SK-N-SH treated with all-trans-retinoic acid at 6 μM for 48 hours (cell line): ENCODE measurements around the gene CCDC170.

Experiments used
- ATAC-seq: fragments of 200-7000 bp; cut with Tn5 transposase; 3 replicates; pipeline ENCODE4 v1.9.1; 2020; ENCODE audit warnings: mild to moderate bottlenecking, moderate library complexity
- ARNTL ChIP-seq: fragments of 450-650 bp; formaldehyde crosslinking; IDR thresholded peaks from 2 replicates; pipeline ENCODE4 v1.5.0; 2020; ENCODE audit warnings: low read depth, mild to moderate bottlenecking, moderate library complexity, borderline replicate concordance
- BACH2 ChIP-seq: fragments of 250-450 bp; sonication (Bioruptor Pico); IDR thresholded peaks from 2 replicates; pipeline ENCODE4 v1.9.0; 2021; ENCODE audit warnings: mild to moderate bottlenecking, borderline replicate concordance
- CSDC2 ChIP-seq: fragments of 250-450 bp; sonication (Bioruptor Pico); IDR thresholded peaks from 2 replicates; pipeline ENCODE4 v1.5.0; 2020; ENCODE audit warnings: mild to moderate bottlenecking, moderate library complexity
- ESRRG ChIP-seq: fragments of 250-450 bp; sonication (Bioruptor Pico); IDR thresholded peaks from 2 replicates; pipeline ENCODE4 v1.6.1; 2021; ENCODE audit warnings: mild to moderate bottlenecking
- GLIS3 ChIP-seq: fragments of 250-450 bp; sonication (Bioruptor Pico); IDR thresholded peaks from 2 replicates; pipeline ENCODE4 v1.5.0; 2020; ENCODE audit warnings: mild to moderate bottlenecking, moderate library complexity
- ISL1 ChIP-seq: fragments of 250-450 bp; sonication (Bioruptor Pico); IDR thresholded peaks from 2 replicates; pipeline ENCODE4 v2.1.2; 2022; ENCODE audit warnings: mild to moderate bottlenecking, moderate library complexity
- PPARA ChIP-seq: fragments of 250-450 bp; sonication (Bioruptor Pico); IDR thresholded peaks from 2 replicates; pipeline ENCODE4 v1.5.0; 2020; ENCODE audit warnings: mild to moderate bottlenecking, borderline replicate concordance
- RARB ChIP-seq: fragments of 250-450 bp; sonication (Bioruptor Pico); IDR thresholded peaks from 2 replicates; pipeline ENCODE4 v1.8.0; 2021; ENCODE audit warnings: mild to moderate bottlenecking, moderate library complexity
- SNAI2 ChIP-seq: fragments of 250-450 bp; sonication (Bioruptor Pico); IDR thresholded peaks from 2 replicates; pipeline ENCODE4 v1.5.0; 2020; ENCODE audit warnings: mild to moderate bottlenecking, moderate library complexity
- TCF4 ChIP-seq: fragments of 250-450 bp; sonication (Bioruptor Pico); IDR thresholded peaks from 2 replicates; pipeline ENCODE4 v1.8.0; 2021; ENCODE audit warnings: mild to moderate bottlenecking, moderate library complexity, borderline replicate concordance
- TOX ChIP-seq: fragments of 250-450 bp; sonication (Bioruptor Pico); IDR thresholded peaks from 2 replicates; pipeline ENCODE4 v1.8.0; 2021; ENCODE audit warnings: mild to moderate bottlenecking, moderate library complexity, borderline replicate concordance
- ZC3H10 ChIP-seq: fragments of 250-450 bp; sonication (Bioruptor Pico); IDR thresholded peaks from 2 replicates; pipeline ENCODE4 v1.5.1; 2021; ENCODE audit warnings: mild to moderate bottlenecking, moderate library complexity
- ZFP3 ChIP-seq: fragments of 250-450 bp; sonication (Bioruptor Pico); IDR thresholded peaks from 2 replicates; pipeline ENCODE4 v1.5.0; 2020; ENCODE audit warnings: mild to moderate bottlenecking, moderate library complexity
- ZFP30 ChIP-seq: fragments of 450-650 bp; formaldehyde crosslinking; IDR thresholded peaks from 2 replicates; pipeline ENCODE4 v1.5.0; 2022; ENCODE audit warnings: mild to moderate bottlenecking, moderate library complexity
- ZNF565 ChIP-seq: fragments of 450-650 bp; formaldehyde crosslinking; conservative IDR thresholded peaks from 2 replicates; pipeline ENCODE4 v1.5.0; 2020; ENCODE audit warnings: low read depth, mild to moderate bottlenecking, moderate library complexity
- ZNF70 ChIP-seq: fragments of 450-650 bp; formaldehyde crosslinking; IDR thresholded peaks from 2 replicates; pipeline ENCODE4 v1.5.0; 2020; ENCODE audit warnings: mild to moderate bottlenecking, moderate library complexity
- ZNF8 ChIP-seq: fragments of 450-650 bp; formaldehyde crosslinking; IDR thresholded peaks from 2 replicates; pipeline ENCODE4 v1.5.0; 2020; ENCODE audit warnings: mild to moderate bottlenecking, moderate library complexity
- TF ChIP-seq, protein P1 (sequence below): fragments of 250-450 bp; sonication (Bioruptor Pico); IDR thresholded peaks from 2 replicates; pipeline ENCODE4 v1.5.1; 2020; ENCODE audit warnings: low read depth, mild to moderate bottlenecking, moderate library complexity
- TF ChIP-seq, protein P2 (sequence below): fragments of 250-450 bp; sonication (Bioruptor Pico); IDR thresholded peaks from 2 replicates; pipeline ENCODE4 v1.5.0; 2020; ENCODE audit warnings: mild to moderate bottlenecking, moderate library complexity
- TF ChIP-seq, protein P3 (sequence below): fragments of 250-450 bp; sonication (Bioruptor Pico); IDR thresholded peaks from 2 replicates; pipeline ENCODE4 v1.5.1; 2021; ENCODE audit warnings: mild to moderate bottlenecking, moderate library complexity
- TF ChIP-seq, protein P4 (sequence below): fragments of 250-450 bp; sonication (Bioruptor Pico); IDR thresholded peaks from 2 replicates; pipeline ENCODE4 v1.8.0; 2020; ENCODE audit warnings: mild to moderate bottlenecking, moderate library complexity, borderline replicate concordance
- TF ChIP-seq, protein P5 (sequence below): fragments of 250-450 bp; sonication (Bioruptor Pico); IDR thresholded peaks from 2 replicates; pipeline ENCODE4 v1.8.0; 2021; ENCODE audit warnings: low read depth, mild to moderate bottlenecking, moderate library complexity, borderline replicate concordance

The CCDC170 gene

DNA sequence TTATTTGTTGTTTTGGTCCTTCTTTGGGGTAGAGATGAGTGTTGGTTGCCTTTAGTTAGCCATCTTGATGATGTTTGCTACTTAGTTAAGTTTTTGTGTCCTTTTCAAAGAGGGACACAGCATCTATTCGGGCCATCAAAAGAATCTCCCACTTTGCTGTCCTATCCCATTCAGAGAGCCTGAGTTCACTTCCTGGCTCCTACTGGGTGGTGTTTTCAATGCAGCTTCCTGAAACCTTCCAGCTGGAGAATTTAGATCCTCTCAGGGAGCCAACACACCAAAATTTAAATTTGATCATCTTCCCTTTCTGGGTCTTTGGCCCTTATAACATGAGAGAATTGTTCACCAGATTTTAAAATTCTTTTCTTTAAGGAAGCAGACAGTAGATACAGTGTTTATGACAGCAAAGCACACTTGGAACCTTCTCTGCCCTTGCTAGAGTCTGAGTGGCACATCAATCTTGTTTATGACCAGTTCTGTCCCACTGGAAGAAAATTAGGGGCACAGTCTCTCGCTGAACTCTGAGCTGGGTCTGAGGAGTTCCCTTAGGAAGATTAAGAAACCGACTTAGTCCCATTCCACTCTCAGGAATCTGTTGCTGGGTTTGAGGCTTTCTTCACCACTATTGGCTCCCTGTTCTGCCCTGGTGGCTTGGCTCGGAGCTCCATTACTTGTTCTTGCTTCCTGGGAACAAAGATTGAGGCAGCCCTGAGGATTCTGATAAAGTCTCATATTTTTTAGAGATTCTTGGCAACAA, 115.5 kb downstream of the CCDC170 start:
- ATAC-seq: no peak
- TF ChIP-seq, protein P1, sequence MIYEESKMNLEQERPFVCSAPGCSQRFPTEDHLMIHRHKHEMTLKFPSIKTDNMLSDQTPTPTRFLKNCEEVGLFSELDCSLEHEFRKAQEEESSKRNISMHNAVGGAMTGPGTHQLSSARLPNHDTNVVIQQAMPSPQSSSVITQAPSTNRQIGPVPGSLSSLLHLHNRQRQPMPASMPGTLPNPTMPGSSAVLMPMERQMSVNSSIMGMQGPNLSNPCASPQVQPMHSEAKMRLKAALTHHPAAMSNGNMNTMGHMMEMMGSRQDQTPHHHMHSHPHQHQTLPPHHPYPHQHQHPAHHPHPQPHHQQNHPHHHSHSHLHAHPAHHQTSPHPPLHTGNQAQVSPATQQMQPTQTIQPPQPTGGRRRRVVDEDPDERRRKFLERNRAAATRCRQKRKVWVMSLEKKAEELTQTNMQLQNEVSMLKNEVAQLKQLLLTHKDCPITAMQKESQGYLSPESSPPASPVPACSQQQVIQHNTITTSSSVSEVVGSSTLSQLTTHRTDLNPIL (CRISPR knock-in tag): no peak
- TF ChIP-seq BACH2 (CRISPR knock-in tag): no peak
- TF ChIP-seq RARB (CRISPR knock-in tag): no peak
- no peak for TF ChIP-seq ZFP30 (CRISPR knock-in tag)
- TF ChIP-seq, protein P2, sequence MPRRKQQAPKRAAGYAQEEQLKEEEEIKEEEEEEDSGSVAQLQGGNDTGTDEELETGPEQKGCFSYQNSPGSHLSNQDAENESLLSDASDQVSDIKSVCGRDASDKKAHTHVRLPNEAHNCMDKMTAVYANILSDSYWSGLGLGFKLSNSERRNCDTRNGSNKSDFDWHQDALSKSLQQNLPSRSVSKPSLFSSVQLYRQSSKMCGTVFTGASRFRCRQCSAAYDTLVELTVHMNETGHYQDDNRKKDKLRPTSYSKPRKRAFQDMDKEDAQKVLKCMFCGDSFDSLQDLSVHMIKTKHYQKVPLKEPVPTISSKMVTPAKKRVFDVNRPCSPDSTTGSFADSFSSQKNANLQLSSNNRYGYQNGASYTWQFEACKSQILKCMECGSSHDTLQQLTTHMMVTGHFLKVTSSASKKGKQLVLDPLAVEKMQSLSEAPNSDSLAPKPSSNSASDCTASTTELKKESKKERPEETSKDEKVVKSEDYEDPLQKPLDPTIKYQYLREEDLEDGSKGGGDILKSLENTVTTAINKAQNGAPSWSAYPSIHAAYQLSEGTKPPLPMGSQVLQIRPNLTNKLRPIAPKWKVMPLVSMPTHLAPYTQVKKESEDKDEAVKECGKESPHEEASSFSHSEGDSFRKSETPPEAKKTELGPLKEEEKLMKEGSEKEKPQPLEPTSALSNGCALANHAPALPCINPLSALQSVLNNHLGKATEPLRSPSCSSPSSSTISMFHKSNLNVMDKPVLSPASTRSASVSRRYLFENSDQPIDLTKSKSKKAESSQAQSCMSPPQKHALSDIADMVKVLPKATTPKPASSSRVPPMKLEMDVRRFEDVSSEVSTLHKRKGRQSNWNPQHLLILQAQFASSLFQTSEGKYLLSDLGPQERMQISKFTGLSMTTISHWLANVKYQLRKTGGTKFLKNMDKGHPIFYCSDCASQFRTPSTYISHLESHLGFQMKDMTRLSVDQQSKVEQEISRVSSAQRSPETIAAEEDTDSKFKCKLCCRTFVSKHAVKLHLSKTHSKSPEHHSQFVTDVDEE: no peak
- TF ChIP-seq ZNF70: no peak
- TF ChIP-seq SNAI2: no peak
- no peak for TF ChIP-seq TCF4 (CRISPR knock-in tag)
- TF ChIP-seq, protein P3, sequence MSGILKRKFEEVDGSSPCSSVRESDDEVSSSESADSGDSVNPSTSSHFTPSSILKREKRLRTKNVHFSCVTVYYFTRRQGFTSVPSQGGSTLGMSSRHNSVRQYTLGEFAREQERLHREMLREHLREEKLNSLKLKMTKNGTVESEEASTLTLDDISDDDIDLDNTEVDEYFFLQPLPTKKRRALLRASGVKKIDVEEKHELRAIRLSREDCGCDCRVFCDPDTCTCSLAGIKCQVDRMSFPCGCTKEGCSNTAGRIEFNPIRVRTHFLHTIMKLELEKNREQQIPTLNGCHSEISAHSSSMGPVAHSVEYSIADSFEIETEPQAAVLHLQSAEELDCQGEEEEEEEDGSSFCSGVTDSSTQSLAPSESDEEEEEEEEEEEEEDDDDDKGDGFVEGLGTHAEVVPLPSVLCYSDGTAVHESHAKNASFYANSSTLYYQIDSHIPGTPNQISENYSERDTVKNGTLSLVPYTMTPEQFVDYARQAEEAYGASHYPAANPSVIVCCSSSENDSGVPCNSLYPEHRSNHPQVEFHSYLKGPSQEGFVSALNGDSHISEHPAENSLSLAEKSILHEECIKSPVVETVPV (CRISPR knock-in tag): no peak
- TF ChIP-seq ARNTL (CRISPR knock-in tag): no peak
- no peak for TF ChIP-seq GLIS3 (CRISPR knock-in tag)
- TF ChIP-seq ZC3H10 (CRISPR knock-in tag): no peak
- TF ChIP-seq, protein P4, sequence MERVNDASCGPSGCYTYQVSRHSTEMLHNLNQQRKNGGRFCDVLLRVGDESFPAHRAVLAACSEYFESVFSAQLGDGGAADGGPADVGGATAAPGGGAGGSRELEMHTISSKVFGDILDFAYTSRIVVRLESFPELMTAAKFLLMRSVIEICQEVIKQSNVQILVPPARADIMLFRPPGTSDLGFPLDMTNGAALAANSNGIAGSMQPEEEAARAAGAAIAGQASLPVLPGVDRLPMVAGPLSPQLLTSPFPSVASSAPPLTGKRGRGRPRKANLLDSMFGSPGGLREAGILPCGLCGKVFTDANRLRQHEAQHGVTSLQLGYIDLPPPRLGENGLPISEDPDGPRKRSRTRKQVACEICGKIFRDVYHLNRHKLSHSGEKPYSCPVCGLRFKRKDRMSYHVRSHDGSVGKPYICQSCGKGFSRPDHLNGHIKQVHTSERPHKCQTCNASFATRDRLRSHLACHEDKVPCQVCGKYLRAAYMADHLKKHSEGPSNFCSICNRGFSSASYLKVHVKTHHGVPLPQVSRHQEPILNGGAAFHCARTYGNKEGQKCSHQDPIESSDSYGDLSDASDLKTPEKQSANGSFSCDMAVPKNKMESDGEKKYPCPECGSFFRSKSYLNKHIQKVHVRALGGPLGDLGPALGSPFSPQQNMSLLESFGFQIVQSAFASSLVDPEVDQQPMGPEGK (CRISPR knock-in tag): no peak
- no peak for TF ChIP-seq TOX
- TF ChIP-seq, all 23 proteins: peak for 0

DNA sequence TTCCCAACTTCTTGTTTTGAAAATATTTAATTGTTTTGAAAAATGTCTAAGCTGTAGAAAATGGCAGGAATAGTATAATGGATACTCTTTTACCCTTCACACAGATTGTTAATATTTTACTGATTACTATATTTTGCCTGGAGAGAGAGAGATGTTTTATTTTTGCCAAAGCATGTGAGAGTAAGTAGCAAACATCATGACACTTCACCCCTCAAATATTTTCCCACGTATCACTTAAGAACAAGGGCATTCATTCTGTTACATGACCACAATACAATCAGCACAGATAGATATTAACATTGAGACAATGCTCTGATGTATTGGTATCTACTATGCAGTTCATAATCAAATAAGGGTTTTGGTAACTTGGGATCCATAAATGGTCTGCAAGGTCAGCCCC, 116.5 kb downstream of the CCDC170 start:
- ATAC-seq: no peak

More for the DNA sequence above, 116.5 kb downstream of the CCDC170 start:
- no peak for TF ChIP-seq ISL1 (CRISPR knock-in tag)
- no peak for TF ChIP-seq ZNF8 (CRISPR knock-in tag)
- TF ChIP-seq, protein P2: no peak
- TF ChIP-seq ZFP3: no peak
- TF ChIP-seq, protein P5, sequence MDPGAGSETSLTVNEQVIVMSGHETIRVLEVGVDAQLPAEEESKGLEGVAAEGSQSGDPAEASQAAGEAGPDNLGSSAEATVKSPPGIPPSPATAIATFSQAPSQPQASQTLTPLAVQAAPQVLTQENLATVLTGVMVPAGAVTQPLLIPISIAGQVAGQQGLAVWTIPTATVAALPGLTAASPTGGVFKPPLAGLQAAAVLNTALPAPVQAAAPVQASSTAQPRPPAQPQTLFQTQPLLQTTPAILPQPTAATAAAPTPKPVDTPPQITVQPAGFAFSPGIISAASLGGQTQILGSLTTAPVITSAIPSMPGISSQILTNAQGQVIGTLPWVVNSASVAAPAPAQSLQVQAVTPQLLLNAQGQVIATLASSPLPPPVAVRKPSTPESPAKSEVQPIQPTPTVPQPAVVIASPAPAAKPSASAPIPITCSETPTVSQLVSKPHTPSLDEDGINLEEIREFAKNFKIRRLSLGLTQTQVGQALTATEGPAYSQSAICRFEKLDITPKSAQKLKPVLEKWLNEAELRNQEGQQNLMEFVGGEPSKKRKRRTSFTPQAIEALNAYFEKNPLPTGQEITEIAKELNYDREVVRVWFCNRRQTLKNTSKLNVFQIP: no peak
- TF ChIP-seq ZNF565 (CRISPR knock-in tag): no peak
- no peak for TF ChIP-seq RARB (CRISPR knock-in tag)
- TF ChIP-seq ESRRG (CRISPR knock-in tag): no peak
- TF ChIP-seq, protein P3 (CRISPR knock-in tag): no peak
- TF ChIP-seq BACH2 (CRISPR knock-in tag): no peak
- TF ChIP-seq GLIS3 (CRISPR knock-in tag): no peak
- no peak for TF ChIP-seq ARNTL (CRISPR knock-in tag)
- TF ChIP-seq PPARA (CRISPR knock-in tag): no peak
- no peak for TF ChIP-seq CSDC2 (CRISPR knock-in tag)
- TF ChIP-seq TCF4 (CRISPR knock-in tag): no peak
